K562 (cell line): ENCODE results near the gene TMEM143. TPM values are rescaled to one million over a fixed set of nuclear protein-coding genes. Genes with fewer than 3 reads are reported as not detected.
A peak's percentile ranks its signal among the peaks of the same experiment; 100 is the strongest.

ENCODE experiments used
- BCOR ChIP-seq: fragments of 450-650 bp; IDR thresholded peaks from 2 replicates; pipeline ENCODE4 v1.6.1; 2016
- ELF1 ChIP-seq: fragments of 200-800 bp; sonication (Bioruptor generic); IDR thresholded peaks from 2 replicates; pipeline ENCODE4 v1.6.1; 2016; ENCODE audit warnings: missing genetic modification characterization, missing compliant biosample characterization
- GTF2F1 ChIP-seq: IDR thresholded peaks from 2 replicates; pipeline ENCODE4 v1.6.1; 2011; ENCODE audit warnings: low read depth, low read length, improper control_type of control experiment
- NBN ChIP-seq: fragments of 450-650 bp; IDR thresholded peaks from 2 replicates; pipeline ENCODE4 v1.6.1; 2016; ENCODE audit warnings: low read depth, mild to moderate bottlenecking
- PCBP1 ChIP-seq: fragments of 200-400 bp; formaldehyde crosslinking; IDR thresholded peaks from 2 replicates; pipeline ENCODE4 v1.6.1; 2018; ENCODE audit warnings: mild to moderate bottlenecking, low read depth, low read length; ENCODE audit not compliant: poor library complexity, severe bottlenecking
- PHF21A ChIP-seq: fragments of 450-650 bp; IDR thresholded peaks from 2 replicates; pipeline ENCODE4 v1.6.1; 2017; ENCODE audit warnings: low read depth, borderline replicate concordance
- POLR2AphosphoS5 ChIP-seq: IDR thresholded peaks from 2 replicates; pipeline ENCODE4 v1.6.1; 2011; ENCODE audit warnings: mild to moderate bottlenecking, low read depth, low read length, moderate library complexity; ENCODE audit not compliant: control insufficient read depth, insufficient read depth
- SAFB2 ChIP-seq: fragments of 200-400 bp; formaldehyde crosslinking; IDR thresholded peaks from 2 replicates; pipeline ENCODE4 v1.6.1; 2018; ENCODE audit warnings: borderline replicate concordance, low read length, low read depth, moderate library complexity; ENCODE audit not compliant: severe bottlenecking
- SMAD1 ChIP-seq: fragments of 150-350 bp; IDR thresholded peaks from 2 replicates; pipeline ENCODE4 v1.6.1; 2014; ENCODE audit warnings: low read length, low read depth; ENCODE audit not compliant: partially characterized antibody
- SNIP1 ChIP-seq: fragments of 450-650 bp; IDR thresholded peaks from 2 replicates; pipeline ENCODE4 v1.7.1; 2017; ENCODE audit warnings: low read depth, mild to moderate bottlenecking
- TCF7 ChIP-seq: sonication (generic); IDR thresholded peaks from 2 replicates; pipeline ENCODE4 v1.6.1; 2016; ENCODE audit warnings: antibody characterized with exemption, borderline replicate concordance
- XRCC3 ChIP-seq: fragments of 450-650 bp; IDR thresholded peaks from 2 replicates; pipeline ENCODE4 v1.6.1; 2017; ENCODE audit warnings: mild to moderate bottlenecking, moderate library complexity
- ZBTB2 ChIP-seq: fragments of 450-650 bp; IDR thresholded peaks from 2 replicates; pipeline ENCODE4 v1.6.1; 2016; ENCODE audit warnings: antibody characterized with exemption
- ZFP1 ChIP-seq: fragments of 450-650 bp; formaldehyde crosslinking; IDR thresholded peaks from 2 replicates; pipeline ENCODE4 v1.4.0; 2020; ENCODE audit warnings: mild to moderate bottlenecking, mixed read lengths
- ZNF274 ChIP-seq: IDR thresholded peaks from 2 replicates; pipeline ENCODE4 v1.6.1; 2011; ENCODE audit warnings: low read depth, mild to moderate bottlenecking, low read length, moderate library complexity, borderline replicate concordance
- polyA plus RNA-seq, 8 experiments: library from polyadenylated mRNA; depleted of rRNA in 4 of 8; stranded (reverse) in 5 of 8; unstranded in 3 of 8; fragments of >200 nt; fragmentation: Nextera tagmentation in 2 of 8; fragmentation: Illumina TruSeq in 1 of 8; extraction: Ambion mirVana in 2 of 8; extraction: Trizol in 1 of 8; gene quantifications; 2 replicates each; pipeline versions ENCODE4 v1.2.1 to v1.2.3, GENCODE V29; 2011 to 2014; ENCODE audit warnings: inconsistent platforms in 1 of 8, missing spikeins in 1 of 8
- total RNA-seq, 7 experiments: library from RNA; depleted of rRNA in 6 of 7; stranded (reverse); fragments of >200 nt in 6 of 7; fragmentation: Illumina TruSeq in 2 of 7; extraction: Trizol in 2 of 7; gene quantifications; 2 replicates each; pipeline versions ENCODE4 v1.2.1 to v1.2.3, GENCODE V29; 2011 to 2021; ENCODE audit warnings: low replicate concordance in 1 of 7
- TF ChIP-seq, protein P1 (sequence below): fragments of 250-450 bp; sonication (Bioruptor Pico); IDR thresholded peaks from 2 replicates; pipeline ENCODE4 v1.5.0; 2021; ENCODE audit warnings: mild to moderate bottlenecking, moderate library complexity
- TF ChIP-seq, protein P2 (sequence below), 2 experiments: fragments of 450-650 bp; IDR thresholded peaks; 2 replicates each; pipeline ENCODE4 v1.6.1; 2016
- TF ChIP-seq, protein P3 (sequence below), 2 experiments: IDR thresholded peaks in 1 of 2; conservative IDR thresholded peaks in 1 of 2; 2 replicates each; pipeline ENCODE4 v1.6.1; 2016; ENCODE audit warnings: low read depth in 2 of 2, mild to moderate bottlenecking in 1 of 2, missing compliant biosample characterization in 1 of 2, missing genetic modification characterization in 1 of 2, moderate library complexity in 1 of 2

TMEM143 gene
- total and polyA plus RNA-seq, 9 of the 15 experiments (the other 6 are each of a cell fraction or from before 2014, with no cell fraction given), result 0.66 to 8.8 (median 4.3) TPM

DNA sequence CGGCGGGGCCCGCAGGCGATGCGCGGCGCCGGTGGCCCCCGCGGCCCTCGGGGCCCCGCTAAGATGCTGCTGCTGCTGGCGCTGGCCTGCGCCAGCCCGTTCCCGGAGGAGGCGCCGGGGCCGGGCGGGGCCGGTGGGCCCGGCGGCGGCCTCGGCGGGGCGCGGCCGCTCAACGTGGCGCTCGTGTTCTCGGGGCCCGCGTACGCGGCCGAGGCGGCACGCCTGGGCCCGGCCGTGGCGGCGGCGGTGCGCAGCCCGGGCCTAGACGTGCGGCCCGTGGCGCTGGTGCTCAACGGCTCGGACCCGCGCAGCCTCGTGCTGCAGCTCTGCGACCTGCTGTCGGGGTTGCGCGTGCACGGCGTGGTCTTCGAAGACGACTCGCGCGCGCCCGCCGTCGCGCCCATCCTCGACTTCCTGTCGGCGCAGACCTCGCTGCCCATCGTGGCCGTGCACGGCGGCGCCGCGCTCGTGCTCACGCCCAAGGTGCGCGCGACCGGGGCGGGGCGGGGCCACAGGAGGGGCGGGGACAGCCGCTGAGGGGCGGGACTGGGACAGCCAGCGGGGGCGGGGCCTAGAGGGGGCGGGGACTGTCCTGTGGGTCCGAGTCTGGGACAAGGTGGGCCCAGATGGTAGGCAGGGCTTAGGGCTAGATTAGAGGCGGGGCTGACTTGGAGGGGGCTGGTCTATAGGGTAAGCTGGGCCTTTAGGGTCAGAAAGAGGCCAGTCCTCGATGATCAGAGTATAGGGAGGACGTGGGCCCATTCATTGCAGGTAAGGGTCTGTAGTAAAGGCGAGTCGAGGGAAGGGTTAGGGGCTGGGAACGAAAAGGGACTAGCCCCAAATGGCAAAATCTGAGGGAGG is 34.9 kb upstream of the TMEM143 start (continued):
- peak; percentile 82; the same call in 1 of the 2 replicates for TF ChIP-seq ELF1 (tag)
- no peak for TF ChIP-seq ZBTB2
- no peak for TF ChIP-seq BCOR
- TF ChIP-seq, protein P1, sequence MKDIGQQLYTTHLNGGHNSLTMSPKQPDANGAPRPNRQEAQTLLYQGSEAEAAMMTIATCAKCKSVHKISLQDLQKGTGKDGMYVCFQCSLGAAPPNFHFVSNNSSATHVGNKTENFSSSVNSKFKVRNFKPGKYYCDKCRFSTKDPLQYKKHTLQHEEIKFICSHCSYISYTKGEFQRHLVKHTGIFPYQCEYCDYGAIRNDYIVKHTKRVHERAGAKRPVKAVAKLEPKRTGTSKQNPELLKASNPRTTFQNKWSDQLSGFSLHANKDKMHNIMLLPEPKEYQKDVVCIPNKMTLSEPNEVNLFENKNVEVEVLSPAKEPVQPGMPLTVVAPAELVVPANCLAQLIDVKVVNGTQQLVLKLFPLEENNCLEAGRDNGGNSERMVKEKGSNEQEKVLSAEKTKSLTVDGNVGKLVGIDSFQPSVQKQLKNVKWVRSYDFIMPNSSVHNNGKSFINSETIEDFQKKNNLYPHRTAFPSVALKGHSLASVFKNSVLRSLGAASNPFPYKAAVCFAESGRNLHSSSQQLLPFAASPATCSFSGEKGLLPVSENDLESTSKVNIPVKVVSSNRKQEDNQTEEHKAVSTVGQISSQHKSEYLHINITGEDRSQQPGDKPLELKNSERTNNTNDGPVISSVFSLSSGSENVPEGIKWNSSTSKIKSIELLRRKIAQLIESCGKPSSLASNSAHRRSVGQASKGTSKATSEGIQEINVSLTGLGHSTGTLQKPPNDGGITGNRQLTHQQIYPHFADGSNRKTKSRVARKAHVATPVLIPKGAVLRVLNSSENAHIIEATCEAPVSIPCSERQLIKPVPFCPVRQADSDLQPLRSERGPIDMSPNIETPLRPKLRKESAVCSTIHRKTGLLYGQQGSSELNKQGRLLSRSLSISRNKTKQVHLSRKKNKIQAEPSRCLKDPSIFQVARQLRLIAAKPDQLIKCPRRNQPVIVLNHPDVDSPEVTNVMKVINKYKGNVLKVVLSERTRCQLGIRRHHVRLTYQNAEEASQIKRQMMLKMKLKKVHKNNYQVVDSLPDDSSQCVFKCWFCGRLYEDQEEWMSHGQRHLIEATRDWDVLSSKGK (CRISPR knock-in tag), result no peak
- TF ChIP-seq PHF21A, result no peak
- no peak; the same call in 1 of the 2 replicates for TF ChIP-seq SNIP1
- peak; percentile 67; the same call in 1 of the 2 replicates for TF ChIP-seq NBN
- TF ChIP-seq ZNF274, result no peak
- no peak for TF ChIP-seq SAFB2
- TF ChIP-seq, protein P2, sequence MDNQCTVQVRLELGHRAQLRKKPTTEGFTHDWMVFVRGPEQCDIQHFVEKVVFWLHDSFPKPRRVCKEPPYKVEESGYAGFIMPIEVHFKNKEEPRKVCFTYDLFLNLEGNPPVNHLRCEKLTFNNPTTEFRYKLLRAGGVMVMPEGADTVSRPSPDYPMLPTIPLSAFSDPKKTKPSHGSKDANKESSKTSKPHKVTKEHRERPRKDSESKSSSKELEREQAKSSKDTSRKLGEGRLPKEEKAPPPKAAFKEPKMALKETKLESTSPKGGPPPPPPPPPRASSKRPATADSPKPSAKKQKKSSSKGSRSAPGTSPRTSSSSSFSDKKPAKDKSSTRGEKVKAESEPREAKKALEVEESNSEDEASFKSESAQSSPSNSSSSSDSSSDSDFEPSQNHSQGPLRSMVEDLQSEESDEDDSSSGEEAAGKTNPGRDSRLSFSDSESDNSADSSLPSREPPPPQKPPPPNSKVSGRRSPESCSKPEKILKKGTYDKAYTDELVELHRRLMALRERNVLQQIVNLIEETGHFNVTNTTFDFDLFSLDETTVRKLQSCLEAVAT (IDR thresholded peaks at IDR 0.05), result peak; percentile 61 to 72; a peak in 2 of 4 replicates
- TF ChIP-seq ZFP1 (CRISPR knock-in tag), result no peak
- TF ChIP-seq, protein P3, sequence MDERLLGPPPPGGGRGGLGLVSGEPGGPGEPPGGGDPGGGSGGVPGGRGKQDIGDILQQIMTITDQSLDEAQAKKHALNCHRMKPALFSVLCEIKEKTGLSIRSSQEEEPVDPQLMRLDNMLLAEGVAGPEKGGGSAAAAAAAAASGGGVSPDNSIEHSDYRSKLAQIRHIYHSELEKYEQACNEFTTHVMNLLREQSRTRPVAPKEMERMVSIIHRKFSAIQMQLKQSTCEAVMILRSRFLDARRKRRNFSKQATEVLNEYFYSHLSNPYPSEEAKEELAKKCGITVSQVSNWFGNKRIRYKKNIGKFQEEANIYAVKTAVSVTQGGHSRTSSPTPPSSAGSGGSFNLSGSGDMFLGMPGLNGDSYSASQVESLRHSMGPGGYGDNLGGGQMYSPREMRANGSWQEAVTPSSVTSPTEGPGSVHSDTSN (CRISPR knock-in tag; IDR thresholded peaks at IDR 0.05; ENCODE audit: low read depth), result no peak
- TF ChIP-seq, protein P3 (tag; conservative IDR thresholded peaks at IDR 0.05; ENCODE audit: low read depth), result no peak
- peak; percentile 75 for TF ChIP-seq SMAD1
- TF ChIP-seq GTF2F1, result no peak
- TF ChIP-seq PCBP1, result no peak
- peak; percentile 93 for TF ChIP-seq POLR2AphosphoS5
- TF ChIP-seq XRCC3, result no peak
- no peak for TF ChIP-seq TCF7
